NT2/D1 (cell line): ENCODE data around the gene ETFB.

Experiments
- SUZ12 ChIP-seq: IDR thresholded peaks from 2 replicates; pipeline ENCODE4 v1.6.1; 2011; ENCODE audit not compliant: insufficient read length, insufficient read depth; ENCODE audit errors: extremely low read depth
- YY1 ChIP-seq: IDR thresholded peaks from 2 replicates; pipeline ENCODE4 v1.6.1; 2011; ENCODE audit not compliant: insufficient read length, insufficient read depth
- ZNF274 ChIP-seq: IDR thresholded peaks from 2 replicates; pipeline ENCODE4 v1.6.1; 2011; ENCODE audit warnings: mild to moderate bottlenecking, low read depth, low read length

GRCh38 chr19:51321799-51322198, 44.4 kb downstream of the ETFB start:
- no peak for TF ChIP-seq YY1
- TF ChIP-seq ZNF274: no peak
- TF ChIP-seq SUZ12: no peak
